ENCODE results near the gene IHH. TPM values are rescaled to one million over a fixed set of nuclear protein-coding genes. Genes with fewer than 3 reads are reported as not detected.

Gene IHH
- total and polyA plus RNA-seq, 2 of the 8 experiments (the other 6 are each of a cell fraction or from before 2014, with no cell fraction given) = 0.03 TPM; not detected in 1

- TF ChIP-seq CHD7 (IDR thresholded peaks at IDR 0.05; ENCODE audit: insufficient replicate concordance, low read length) (no peak), FOSL1 (IDR thresholded peaks at IDR 0.05; ENCODE audit: insufficient read depth, low read depth, low read length) (no peak), KDM1A (IDR thresholded peaks at IDR 0.05; ENCODE audit: borderline replicate concordance, low read length) (0 out of 2 replicates have a peak, but pooled peaks have one; percentile 29), TAF7 (optimal IDR thresholded peaks at IDR 0.05; ENCODE audit: borderline replicate concordance, low read depth, low read length) (no peak), CREB1 (IDR thresholded peaks at IDR 0.05) (no peak), JUN (IDR thresholded peaks at IDR 0.05; ENCODE audit: low read depth, low read length) (no peak), HDAC6 (IDR thresholded peaks at IDR 0.05; ENCODE audit: low read depth, low read length) (no peak), RBBP5 (IDR thresholded peaks at IDR 0.05; ENCODE audit: borderline replicate concordance, low read depth, low read length) (no peak), RNF2 (IDR thresholded peaks at IDR 0.05; ENCODE audit: borderline replicate concordance, low read depth, low read length, missing control alignments, poor library complexity, severe bottlenecking) (no peak)
Observed at GRCh38 chr2:219104107-219105035, 43.6 kb upstream of the IHH start (continued).

All from H1 (cell line).